Osteoblast (primary cell): ENCODE results near the gene TECPR1. TPM values are rescaled to one million over a fixed set of nuclear protein-coding genes. Genes with fewer than 3 reads are reported as not detected.

Experiments
- DNase-seq: peaks from one replicate; pipeline ENCODE4 v3.0.0; 2011; ENCODE audit warnings: low spot score, mixed read lengths; ENCODE audit not compliant: insufficient read length; ENCODE audit errors: missing footprints
- H2AFZ ChIP-seq: 2 replicates; pipeline ENCODE4 v1.6.0; 2011; ENCODE audit warnings: mild to moderate bottlenecking, low read length
- H3K27ac ChIP-seq: 2 replicates; pipeline ENCODE4 v1.5.1; 2011; ENCODE audit warnings: mild to moderate bottlenecking, low read depth, low read length, moderate library complexity
- H3K27me3 ChIP-seq: 2 replicates; pipeline ENCODE4 v1.6.0; 2012; ENCODE audit warnings: mild to moderate bottlenecking, control low read depth, inconsistent platforms, low read length, moderate library complexity; ENCODE audit not compliant: insufficient read depth
- H3K36me3 ChIP-seq: 2 replicates; pipeline ENCODE4 v1.5.1; 2011; ENCODE audit warnings: mild to moderate bottlenecking, low read length, control low read depth, moderate library complexity; ENCODE audit not compliant: insufficient read depth
- H3K4me1 ChIP-seq: 2 replicates; pipeline ENCODE4 v1.5.1; 2011; ENCODE audit warnings: mild to moderate bottlenecking, low read length, control low read depth, moderate library complexity; ENCODE audit not compliant: insufficient read depth
- H3K4me2 ChIP-seq: 2 replicates; pipeline ENCODE4 v1.6.0; 2011; ENCODE audit warnings: mild to moderate bottlenecking, low read length; ENCODE audit not compliant: insufficient read depth
- H3K4me3 ChIP-seq: fragments of 200-600 bp; sonication (generic); 3 replicates; pipeline ENCODE4 v1.5.1; 2012; ENCODE audit warnings: mild to moderate bottlenecking, low read length, inconsistent platforms; ENCODE audit not compliant: insufficient read depth
- H3K79me2 ChIP-seq: 2 replicates; pipeline ENCODE4 v1.6.0; 2012; ENCODE audit warnings: mild to moderate bottlenecking, low read length, control low read depth, inconsistent platforms; ENCODE audit not compliant: insufficient read depth
- H3K9me3 ChIP-seq: 2 replicates; pipeline ENCODE4 v1.5.1; 2011; ENCODE audit warnings: low read depth, low read length, control low read depth
- H4K20me1 ChIP-seq: 2 replicates; pipeline ENCODE4 v1.6.0; 2012; ENCODE audit warnings: mild to moderate bottlenecking, low read length, control low read depth; ENCODE audit not compliant: insufficient read depth
- total RNA-seq: library from RNA; depleted of rRNA; stranded (reverse); fragments of >200 nt; gene quantifications from 2 replicates; pipeline ENCODE4 v1.2.3, GENCODE V29; 2012
- TF ChIP-seq, protein P1 (sequence below): IDR thresholded peaks from 2 replicates; pipeline ENCODE4 v1.5.1; 2011; ENCODE audit warnings: mild to moderate bottlenecking, low read depth, low read length, moderate library complexity; ENCODE audit errors: extremely low read depth

Gene TECPR1
- total RNA-seq, 1 donor = 20.3 TPM

DNA sequence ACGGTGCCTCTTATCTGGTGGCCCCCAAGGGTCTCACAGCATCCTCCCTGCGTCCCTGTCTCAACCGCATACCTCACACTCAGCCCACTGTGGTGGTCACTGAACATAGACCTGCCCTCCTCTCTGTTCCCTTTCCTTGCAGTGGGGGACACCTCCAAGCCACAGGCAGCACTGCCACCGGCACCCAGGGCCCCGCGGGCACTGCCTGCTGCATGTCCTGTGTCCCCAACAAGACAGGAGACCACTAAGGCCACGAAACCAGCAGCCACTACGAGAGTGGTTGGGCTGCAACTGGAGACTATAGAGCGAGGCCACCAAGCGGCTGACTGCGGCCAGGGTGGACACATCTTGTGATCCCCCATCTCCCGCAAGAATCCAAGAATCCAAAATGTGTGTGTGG is 44.8 kb upstream of the TECPR1 start:
- Histone ChIP-seq H3K4me1 (no peaks in the 10 kb centered on the region), H3K9me3 (no peaks in the 10 kb centered on the region), H3K4me3 (no peak overlapping the region), H3K4me2 (no peak overlapping the region), H3K36me3 (peaks cover 47% of the 10 kb centered on the region), H3K27ac (no peak overlapping the region), H2AFZ (no peak overlapping the region), H4K20me1 (peaks cover 39% of the 10 kb centered on the region), H3K79me2 (peaks cover 26% of the 10 kb centered on the region), H3K27me3 (no peaks in the 10 kb centered on the region)
- DNase-seq = peak; percentile 58
- TF ChIP-seq, protein P1, sequence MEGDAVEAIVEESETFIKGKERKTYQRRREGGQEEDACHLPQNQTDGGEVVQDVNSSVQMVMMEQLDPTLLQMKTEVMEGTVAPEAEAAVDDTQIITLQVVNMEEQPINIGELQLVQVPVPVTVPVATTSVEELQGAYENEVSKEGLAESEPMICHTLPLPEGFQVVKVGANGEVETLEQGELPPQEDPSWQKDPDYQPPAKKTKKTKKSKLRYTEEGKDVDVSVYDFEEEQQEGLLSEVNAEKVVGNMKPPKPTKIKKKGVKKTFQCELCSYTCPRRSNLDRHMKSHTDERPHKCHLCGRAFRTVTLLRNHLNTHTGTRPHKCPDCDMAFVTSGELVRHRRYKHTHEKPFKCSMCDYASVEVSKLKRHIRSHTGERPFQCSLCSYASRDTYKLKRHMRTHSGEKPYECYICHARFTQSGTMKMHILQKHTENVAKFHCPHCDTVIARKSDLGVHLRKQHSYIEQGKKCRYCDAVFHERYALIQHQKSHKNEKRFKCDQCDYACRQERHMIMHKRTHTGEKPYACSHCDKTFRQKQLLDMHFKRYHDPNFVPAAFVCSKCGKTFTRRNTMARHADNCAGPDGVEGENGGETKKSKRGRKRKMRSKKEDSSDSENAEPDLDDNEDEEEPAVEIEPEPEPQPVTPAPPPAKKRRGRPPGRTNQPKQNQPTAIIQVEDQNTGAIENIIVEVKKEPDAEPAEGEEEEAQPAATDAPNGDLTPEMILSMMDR = no peak

DNA sequence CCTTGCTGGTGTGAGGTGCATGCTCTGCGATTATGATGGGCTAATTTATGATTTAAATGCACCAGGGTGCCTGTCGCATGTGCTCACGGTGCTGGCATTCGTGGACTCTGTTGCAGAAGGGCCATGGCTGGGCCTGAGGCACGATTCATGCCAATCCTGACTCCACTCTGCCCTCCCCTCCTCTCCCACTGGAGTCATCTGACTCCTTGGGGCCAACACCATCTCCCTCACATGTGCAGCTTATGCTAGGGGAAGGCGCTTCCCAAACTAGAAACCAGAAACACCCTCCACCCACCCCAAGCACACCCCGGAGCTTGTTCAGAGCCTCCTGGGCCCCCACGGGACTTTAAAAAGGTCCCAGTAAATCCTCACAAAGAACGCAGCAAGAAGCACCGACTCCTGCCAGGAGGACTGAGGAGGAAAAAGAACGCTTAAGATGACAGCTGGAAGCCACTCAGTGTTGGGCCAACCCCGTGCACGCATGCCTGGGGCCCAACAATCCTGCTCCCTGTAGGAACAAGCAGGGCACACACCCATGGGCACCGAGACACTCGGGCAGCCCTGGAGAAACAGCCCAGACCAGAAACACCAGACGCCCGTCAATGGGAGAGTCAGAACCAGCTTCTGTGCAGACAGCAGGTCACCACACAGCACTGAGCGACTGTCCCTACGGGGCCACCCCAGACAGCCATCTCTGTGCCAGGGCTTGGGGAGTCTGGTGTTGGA is 43.6 kb upstream of the TECPR1 start:
- Histone ChIP-seq H2AFZ (no peak overlapping the region), H3K27me3 (no peaks in the 10 kb centered on the region), H4K20me1 (peaks cover 47% of the 10 kb centered on the region), H3K36me3 (peaks cover 59% of the 10 kb centered on the region), H3K4me2 (no peak overlapping the region), H3K4me1 (no peaks in the 10 kb centered on the region), H3K27ac (no peak overlapping the region), H3K4me3 (no peak overlapping the region), H3K79me2 (peaks cover 38% of the 10 kb centered on the region), H3K9me3 (no peaks in the 10 kb centered on the region)
- peak; percentile 77 for DNase-seq
- TF ChIP-seq, protein P1 = no peak

DNA sequence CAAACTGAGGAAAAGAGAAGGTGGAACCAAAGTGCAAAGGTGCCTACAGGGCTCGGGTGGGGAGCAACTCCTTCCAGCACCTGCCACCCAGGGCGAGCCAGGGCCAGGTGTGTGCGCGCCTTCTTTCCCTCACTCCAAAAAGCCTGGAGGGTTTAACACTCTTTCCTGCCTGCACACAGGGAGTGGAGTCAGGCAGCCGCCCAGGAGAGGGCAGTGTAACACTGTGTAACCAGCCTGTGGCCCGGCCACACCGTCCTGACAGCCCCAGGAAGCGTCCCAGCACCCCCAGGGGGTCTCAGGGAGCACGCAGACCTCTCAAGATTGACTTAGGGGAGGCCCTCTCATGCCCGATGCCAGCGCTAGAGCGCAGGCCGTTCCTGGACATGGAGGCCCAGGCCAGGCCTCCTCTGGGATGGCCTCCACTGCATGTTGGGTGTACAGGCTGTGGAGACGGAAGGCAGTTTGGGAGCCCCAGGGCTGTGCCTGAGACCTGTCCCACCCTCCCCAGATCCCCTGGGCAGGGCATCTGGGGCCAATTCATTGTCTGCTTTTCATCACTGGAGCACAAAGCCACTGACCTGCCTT is 42.9 kb upstream of the TECPR1 start:
- H3K4me3 ChIP-seq = no peak overlapping the region
- no peak overlapping the region for H3K4me2 ChIP-seq
- H2AFZ ChIP-seq = no peak overlapping the region
- H3K27ac ChIP-seq = no peak overlapping the region
- H3K4me1 ChIP-seq = no peaks in the 10 kb centered on the region
- H3K27me3 ChIP-seq = no peaks in the 10 kb centered on the region
- peaks cover 43% of the 10 kb centered on the region for H3K79me2 ChIP-seq
- H3K9me3 ChIP-seq = no peaks in the 10 kb centered on the region
- peaks cover 48% of the 10 kb centered on the region for H4K20me1 ChIP-seq
- DNase-seq = peak; percentile 96
- peaks cover 60% of the 10 kb centered on the region for H3K36me3 ChIP-seq
- TF ChIP-seq, protein P1 = peak; percentile 62

DNA sequence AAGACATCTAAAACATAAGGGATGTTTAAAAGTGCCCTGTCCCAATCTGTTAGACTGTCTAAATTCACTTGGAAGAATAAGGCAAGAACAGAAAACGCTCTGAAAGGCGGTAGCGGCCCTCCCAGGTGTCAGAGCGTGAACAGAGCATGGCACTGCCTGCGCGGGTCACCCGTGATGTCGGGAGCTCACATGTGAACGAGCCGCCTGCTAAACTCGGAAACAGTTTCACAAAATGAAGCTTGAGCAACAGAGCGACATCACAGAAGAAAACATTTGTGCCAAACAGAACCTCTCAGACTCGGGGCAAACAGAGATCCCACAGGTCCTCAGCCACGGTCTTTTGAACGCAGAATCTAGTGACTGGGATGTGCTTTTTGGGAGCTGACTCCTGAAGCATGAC is 42.3 kb upstream of the TECPR1 start:
- no peaks in the 10 kb centered on the region for H3K27me3 ChIP-seq
- peak; percentile 56 for DNase-seq
- no peak overlapping the region for H2AFZ ChIP-seq
- peaks cover 48% of the 10 kb centered on the region for H3K79me2 ChIP-seq
- no peak overlapping the region for H3K27ac ChIP-seq
- no peaks in the 10 kb centered on the region for H3K4me1 ChIP-seq
- no peak overlapping the region for H3K4me2 ChIP-seq
- no peak overlapping the region for H3K4me3 ChIP-seq
- H3K9me3 ChIP-seq = no peaks in the 10 kb centered on the region
- peaks cover 66% of the 10 kb centered on the region for H3K36me3 ChIP-seq
- TF ChIP-seq, protein P1 = no peak
- H4K20me1 ChIP-seq = peaks cover 54% of the 10 kb centered on the region
